B cell (primary cell): ENCODE results near the gene MAPK7.

Source experiments
- EZH2 ChIP-seq: IDR thresholded peaks from 2 replicates; pipeline ENCODE4 v1.6.1; 2012; ENCODE audit warnings: borderline replicate concordance, low read depth, mild to moderate bottlenecking, moderate library complexity, low read length; ENCODE audit not compliant: insufficient read depth, poor library complexity, severe bottlenecking
- TF ChIP-seq, protein P1 (sequence below): fragments of 200-600 bp; IDR thresholded peaks from one replicate; pipeline ENCODE4 v1.8.0; 2022; ENCODE audit warnings: antibody characterized with exemption, mild to moderate bottlenecking

- TF ChIP-seq, protein P1, sequence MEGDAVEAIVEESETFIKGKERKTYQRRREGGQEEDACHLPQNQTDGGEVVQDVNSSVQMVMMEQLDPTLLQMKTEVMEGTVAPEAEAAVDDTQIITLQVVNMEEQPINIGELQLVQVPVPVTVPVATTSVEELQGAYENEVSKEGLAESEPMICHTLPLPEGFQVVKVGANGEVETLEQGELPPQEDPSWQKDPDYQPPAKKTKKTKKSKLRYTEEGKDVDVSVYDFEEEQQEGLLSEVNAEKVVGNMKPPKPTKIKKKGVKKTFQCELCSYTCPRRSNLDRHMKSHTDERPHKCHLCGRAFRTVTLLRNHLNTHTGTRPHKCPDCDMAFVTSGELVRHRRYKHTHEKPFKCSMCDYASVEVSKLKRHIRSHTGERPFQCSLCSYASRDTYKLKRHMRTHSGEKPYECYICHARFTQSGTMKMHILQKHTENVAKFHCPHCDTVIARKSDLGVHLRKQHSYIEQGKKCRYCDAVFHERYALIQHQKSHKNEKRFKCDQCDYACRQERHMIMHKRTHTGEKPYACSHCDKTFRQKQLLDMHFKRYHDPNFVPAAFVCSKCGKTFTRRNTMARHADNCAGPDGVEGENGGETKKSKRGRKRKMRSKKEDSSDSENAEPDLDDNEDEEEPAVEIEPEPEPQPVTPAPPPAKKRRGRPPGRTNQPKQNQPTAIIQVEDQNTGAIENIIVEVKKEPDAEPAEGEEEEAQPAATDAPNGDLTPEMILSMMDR: no peak
- TF ChIP-seq EZH2: no peak
Observed at GRCh38 chr17:19344311-19345066, 33.8 kb upstream of the MAPK7 start.
